ENCODE data around the gene JPH3.

DNA sequence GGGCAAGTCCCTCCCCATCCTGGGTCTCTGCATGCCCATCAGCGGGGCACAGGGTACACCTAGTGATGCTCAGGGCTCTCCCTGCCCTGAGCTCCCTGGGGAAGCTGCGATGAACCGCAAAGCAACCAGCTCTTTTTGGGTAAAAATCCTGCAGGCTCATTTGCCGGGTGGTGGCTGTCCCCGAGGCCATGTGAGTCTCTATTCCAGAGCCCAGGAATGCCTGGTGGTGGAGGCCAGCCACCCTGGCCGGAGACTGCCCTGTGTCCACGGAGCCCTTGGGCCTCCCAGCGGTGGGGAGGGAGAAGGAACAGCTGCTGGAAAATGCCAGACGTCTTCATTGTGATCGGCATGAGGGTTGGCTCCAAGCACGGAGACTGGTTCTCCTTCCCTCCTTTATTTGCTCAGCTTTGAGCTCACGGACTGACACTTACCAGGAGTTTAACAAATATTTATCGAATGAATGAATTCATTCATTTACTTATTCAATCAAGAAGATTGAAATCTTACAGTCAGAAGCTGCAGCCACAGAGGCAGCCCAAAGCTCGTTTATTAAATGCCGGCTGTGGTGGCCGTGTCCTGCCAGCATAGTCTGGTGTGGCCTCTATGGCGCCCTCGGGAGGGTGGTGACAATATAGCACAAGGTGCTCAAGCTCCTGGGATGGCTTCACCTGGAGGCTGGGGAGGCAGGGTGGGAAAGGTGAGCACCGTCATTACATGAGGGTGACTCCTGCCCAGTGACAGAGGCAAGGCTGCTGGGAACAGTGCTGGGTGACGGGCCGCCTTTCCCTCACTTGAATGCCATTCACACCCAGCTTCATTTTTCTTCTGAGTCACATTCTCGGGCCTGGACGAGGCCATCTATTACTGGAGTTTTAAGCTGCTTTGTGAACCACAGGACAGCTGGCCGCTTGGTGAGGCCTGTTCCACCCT is 31.1 kb upstream of the JPH3 start:
- TF ChIP-seq BHLHE40 (IDR thresholded peaks at IDR 0.05; ENCODE audit: borderline replicate concordance) = no peak
- TF ChIP-seq TARDBP (IDR thresholded peaks at IDR 0.05) = no peak
- TF ChIP-seq SUZ12 (IDR thresholded peaks at IDR 0.05) = no peak
- TF ChIP-seq CTBP1 (IDR thresholded peaks at IDR 0.05; ENCODE audit: borderline replicate concordance) = no peak
- TF ChIP-seq FOXK2 (IDR thresholded peaks at IDR 0.05) = no peak
- no peak for TF ChIP-seq ARNT (IDR thresholded peaks at IDR 0.05)

All from HEK293T (cell line).